Endodermal cell (in vitro differentiated cells): ENCODE results near the gene ZBTB7C. TPM values are rescaled to one million over a fixed set of nuclear protein-coding genes. Genes with fewer than 3 reads are reported as not detected.

ENCODE experiments used
- DNase-seq: peaks from one replicate; pipeline ENCODE4 v3.0.0-alpha.2; 2017
- H3K27ac ChIP-seq: 2 replicates; pipeline ENCODE4 v1.5.1; 2013; ENCODE audit warnings: mild to moderate bottlenecking, low read depth, low read length, moderate library complexity
- H3K27me3 ChIP-seq: 2 replicates; pipeline ENCODE4 v1.6.1; 2013; ENCODE audit warnings: mild to moderate bottlenecking, low read length, moderate library complexity; ENCODE audit not compliant: insufficient read depth, control insufficient read depth, poor library complexity, severe bottlenecking
- H3K36me3 ChIP-seq: 2 replicates; pipeline ENCODE4 v1.7.0; 2013; ENCODE audit warnings: mild to moderate bottlenecking, low read length, moderate library complexity; ENCODE audit not compliant: control insufficient read depth, insufficient read depth
- H3K4me1 ChIP-seq: one replicate; pipeline ENCODE4 v1.7.0; 2013; ENCODE audit warnings: low read length; ENCODE audit not compliant: control insufficient read depth, insufficient read depth
- H3K4me3 ChIP-seq: 2 replicates; pipeline ENCODE4 v1.5.1; 2013; ENCODE audit warnings: mild to moderate bottlenecking, low read length, moderate library complexity
- H3K9ac ChIP-seq: 2 replicates; pipeline ENCODE4 v1.6.1; 2013; ENCODE audit warnings: mild to moderate bottlenecking, low read length, moderate library complexity; ENCODE audit not compliant: poor library complexity, severe bottlenecking; ENCODE audit errors: extremely low read depth
- H3K9me3 ChIP-seq: 2 replicates; pipeline ENCODE4 v1.6.1; 2013; ENCODE audit warnings: mild to moderate bottlenecking, low read length, moderate library complexity; ENCODE audit not compliant: control insufficient read depth
- H3K27ac Mint-ChIP-seq: 2 replicates; pipeline ENCODE4 v1.8.0; 2020; ENCODE audit warnings: mixed read lengths
- H3K27me3 Mint-ChIP-seq: 2 replicates; pipeline ENCODE4 v1.8.0; 2021; ENCODE audit warnings: mild to moderate bottlenecking, mixed read lengths; ENCODE audit not compliant: insufficient read depth
- H3K36me3 Mint-ChIP-seq: 2 replicates; pipeline ENCODE4 v1.8.0; 2020; ENCODE audit warnings: low read depth, mixed read lengths
- H3K4me1 Mint-ChIP-seq: 2 replicates; pipeline ENCODE4 v1.8.0; 2020; ENCODE audit warnings: mixed read lengths
- H3K4me3 Mint-ChIP-seq: 2 replicates; pipeline ENCODE4 v1.8.0; 2020; ENCODE audit warnings: mild to moderate bottlenecking, moderate library complexity, mixed read lengths
- H3K9me3 Mint-ChIP-seq: 2 replicates; pipeline ENCODE4 v1.8.0; 2020; ENCODE audit warnings: mild to moderate bottlenecking, mixed read lengths
- CTCF ChIP-seq: fragments of 200-600 bp; sonication (generic); conservative IDR thresholded peaks from 2 replicates; pipeline ENCODE4 v1.5.0; 2021; ENCODE audit warnings: antibody characterized with exemption, mild to moderate bottlenecking
- WGBS, 2 experiments: methylation state at CpG; one replicate each; pipeline versions ENCODE4 v1.1.5 to v1.1.7; 2013; ENCODE audit warnings: missing lambda C conversion rate in 2 of 2, mixed read lengths in 1 of 2; ENCODE audit not compliant: insufficient coverage in 1 of 2, insufficient read length in 1 of 2; 5-methylcytosine and 5-hydroxymethylcytosine counted together
- total RNA-seq, 2 donors: library from RNA; stranded (reverse); fragmentation: NEBNext Ultra II Directional in 1 of 2; extraction: Animal tissue kit (Norgen Biotek cat#: 25700) in 1 of 2; gene quantifications; 2 replicates in 1 of 2; 3 replicates in 1 of 2; pipeline ENCODE4 v1.2.1, GENCODE V29; 2021

The ZBTB7C gene
- total RNA-seq, 2 donors from 2014 or later = 0.31 to 0.62 TPM

GRCh38 chr18:48250362-48250907 is 158.7 kb downstream of the ZBTB7C start:
- H3K9me3 ChIP-seq = no peaks in the 10 kb centered on the region
- H3K9ac ChIP-seq = no peak overlapping the region
- Mint-ChIP-seq H3K4me1 (no peaks in the 10 kb centered on the region), H3K4me3 (no peak overlapping the region), H3K27me3 (no peaks in the 10 kb centered on the region), H3K9me3 (peaks cover 15% of the 10 kb centered on the region), H3K36me3 (no peaks in the 10 kb centered on the region), H3K27ac (no peak overlapping the region)
- no peak for DNase-seq
- no peak overlapping the region for H3K27ac ChIP-seq
- WGBS, 2 experiments = 100% methylated on average over 1 of the region's 1 CpG
- no peak overlapping the region for H3K4me3 ChIP-seq
- TF ChIP-seq CTCF = no peak
- no peaks in the 10 kb centered on the region for H3K4me1 ChIP-seq
- no peaks in the 10 kb centered on the region for H3K27me3 ChIP-seq
- H3K36me3 ChIP-seq = no peaks in the 10 kb centered on the region

- H3K27ac Mint-ChIP-seq = no peak overlapping the region
- no peak for DNase-seq
- no peaks in the 10 kb centered on the region for H3K36me3 ChIP-seq
- H3K9me3 Mint-ChIP-seq = peaks cover 15% of the 10 kb centered on the region
- no peaks in the 10 kb centered on the region for H3K4me1 Mint-ChIP-seq
- H3K4me1 ChIP-seq = no peaks in the 10 kb centered on the region
- H3K9ac ChIP-seq = no peak overlapping the region
- no peaks in the 10 kb centered on the region for H3K27me3 ChIP-seq
- H3K9me3 ChIP-seq = no peaks in the 10 kb centered on the region
- no peak overlapping the region for H3K4me3 Mint-ChIP-seq
- no peak overlapping the region for H3K4me3 ChIP-seq
- no peaks in the 10 kb centered on the region for H3K36me3 Mint-ChIP-seq
- 95 to 100% methylated on average over 4 to 5 of the region's 5 CpGs for WGBS, 2 experiments
- no peak for TF ChIP-seq CTCF
- H3K27ac ChIP-seq = no peak overlapping the region
- no peaks in the 10 kb centered on the region for H3K27me3 Mint-ChIP-seq
Measured at GRCh38 chr18:48249854-48250253, 159.3 kb downstream of the ZBTB7C start.

- peaks cover 10% of the 10 kb centered on the region for H3K27me3 Mint-ChIP-seq
- H3K36me3 ChIP-seq = no peaks in the 10 kb centered on the region
- no peak for DNase-seq
- no peak overlapping the region for H3K9ac ChIP-seq
- H3K9me3 Mint-ChIP-seq = peaks cover 26% of the 10 kb centered on the region
- no peaks in the 10 kb centered on the region for H3K27me3 ChIP-seq
- H3K4me1 Mint-ChIP-seq = no peaks in the 10 kb centered on the region
- H3K9me3 ChIP-seq = no peaks in the 10 kb centered on the region
- H3K27ac ChIP-seq = no peak overlapping the region
- H3K4me1 ChIP-seq = no peaks in the 10 kb centered on the region
- no peak overlapping the region for H3K4me3 ChIP-seq
- no peaks in the 10 kb centered on the region for H3K36me3 Mint-ChIP-seq
- H3K4me3 Mint-ChIP-seq = no peak overlapping the region
- no peak overlapping the region for H3K27ac Mint-ChIP-seq
- no peak for TF ChIP-seq CTCF
Measured at GRCh38 chr18:48244530-48244929, 164.7 kb downstream of the ZBTB7C start.
